ENCODE data around the gene RUFY3. TPM values are rescaled to one million over a fixed set of nuclear protein-coding genes. Genes with fewer than 3 reads are reported as not detected.
A peak's percentile ranks its signal among the peaks of the same experiment; 100 is the strongest.

Gene RUFY3
- total RNA-seq, 1 experiment from 2014 or later: 29.6 TPM

DNA sequence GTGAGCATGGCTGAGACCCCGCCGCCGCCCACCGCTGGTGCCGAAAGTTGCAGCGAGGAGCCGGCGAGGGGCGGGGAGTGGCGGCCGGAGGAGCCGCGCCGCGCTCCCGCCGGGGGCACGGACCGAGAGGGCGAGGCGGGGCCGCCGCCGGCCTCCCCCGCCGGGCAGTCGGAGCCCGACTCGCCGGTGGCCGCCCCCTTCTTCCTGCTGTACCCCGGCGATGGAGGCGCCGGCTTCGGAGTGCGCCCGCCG lies 16.9 kb upstream of the RUFY3 start:
- no peaks in the 10 kb centered on the region for H3K27me3 ChIP-seq (ENCODE audit: control insufficient read depth, insufficient read depth, low read length)
- ChIA-PET CTCF (interaction anchor here (0.6 to 0.7 kb wide), 2 partner anchors 25 to 49 kb away, joined by 3 to 5 read pairs; no protein-coding TSS in a partner anchor), POLR2A (interaction anchor here (0.9 kb wide), 1 partner anchor 13 kb away, joined by 4 read pairs; no protein-coding TSS in a partner anchor)
- no peak overlapping the region for H3K27ac ChIP-seq (ENCODE audit: low read length)
- DNase-seq (ENCODE audit: low read depth, low spot score) (no peak), ATAC-seq (peak; percentile 52)
- peak overlapping the region; percentile 67 to 82 for H3K4me3 ChIP-seq (ENCODE audit: low read depth in 2 of 2, low read length in 2 of 2)
- TF ChIP-seq, protein P1, sequence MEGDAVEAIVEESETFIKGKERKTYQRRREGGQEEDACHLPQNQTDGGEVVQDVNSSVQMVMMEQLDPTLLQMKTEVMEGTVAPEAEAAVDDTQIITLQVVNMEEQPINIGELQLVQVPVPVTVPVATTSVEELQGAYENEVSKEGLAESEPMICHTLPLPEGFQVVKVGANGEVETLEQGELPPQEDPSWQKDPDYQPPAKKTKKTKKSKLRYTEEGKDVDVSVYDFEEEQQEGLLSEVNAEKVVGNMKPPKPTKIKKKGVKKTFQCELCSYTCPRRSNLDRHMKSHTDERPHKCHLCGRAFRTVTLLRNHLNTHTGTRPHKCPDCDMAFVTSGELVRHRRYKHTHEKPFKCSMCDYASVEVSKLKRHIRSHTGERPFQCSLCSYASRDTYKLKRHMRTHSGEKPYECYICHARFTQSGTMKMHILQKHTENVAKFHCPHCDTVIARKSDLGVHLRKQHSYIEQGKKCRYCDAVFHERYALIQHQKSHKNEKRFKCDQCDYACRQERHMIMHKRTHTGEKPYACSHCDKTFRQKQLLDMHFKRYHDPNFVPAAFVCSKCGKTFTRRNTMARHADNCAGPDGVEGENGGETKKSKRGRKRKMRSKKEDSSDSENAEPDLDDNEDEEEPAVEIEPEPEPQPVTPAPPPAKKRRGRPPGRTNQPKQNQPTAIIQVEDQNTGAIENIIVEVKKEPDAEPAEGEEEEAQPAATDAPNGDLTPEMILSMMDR (IDR thresholded peaks at IDR 0.05): no peak
- TF ChIP-seq TCF7L2 (IDR thresholded peaks at IDR 0.05; ENCODE audit: low read depth, low read length): no peak
- 0 out of 2 replicates have a peak, but pooled peaks have one; percentile 14 for TF ChIP-seq SIN3A (IDR thresholded peaks at IDR 0.05; ENCODE audit: borderline replicate concordance, insufficient read depth, low read depth, low read length)
- TF ChIP-seq, protein P2, sequence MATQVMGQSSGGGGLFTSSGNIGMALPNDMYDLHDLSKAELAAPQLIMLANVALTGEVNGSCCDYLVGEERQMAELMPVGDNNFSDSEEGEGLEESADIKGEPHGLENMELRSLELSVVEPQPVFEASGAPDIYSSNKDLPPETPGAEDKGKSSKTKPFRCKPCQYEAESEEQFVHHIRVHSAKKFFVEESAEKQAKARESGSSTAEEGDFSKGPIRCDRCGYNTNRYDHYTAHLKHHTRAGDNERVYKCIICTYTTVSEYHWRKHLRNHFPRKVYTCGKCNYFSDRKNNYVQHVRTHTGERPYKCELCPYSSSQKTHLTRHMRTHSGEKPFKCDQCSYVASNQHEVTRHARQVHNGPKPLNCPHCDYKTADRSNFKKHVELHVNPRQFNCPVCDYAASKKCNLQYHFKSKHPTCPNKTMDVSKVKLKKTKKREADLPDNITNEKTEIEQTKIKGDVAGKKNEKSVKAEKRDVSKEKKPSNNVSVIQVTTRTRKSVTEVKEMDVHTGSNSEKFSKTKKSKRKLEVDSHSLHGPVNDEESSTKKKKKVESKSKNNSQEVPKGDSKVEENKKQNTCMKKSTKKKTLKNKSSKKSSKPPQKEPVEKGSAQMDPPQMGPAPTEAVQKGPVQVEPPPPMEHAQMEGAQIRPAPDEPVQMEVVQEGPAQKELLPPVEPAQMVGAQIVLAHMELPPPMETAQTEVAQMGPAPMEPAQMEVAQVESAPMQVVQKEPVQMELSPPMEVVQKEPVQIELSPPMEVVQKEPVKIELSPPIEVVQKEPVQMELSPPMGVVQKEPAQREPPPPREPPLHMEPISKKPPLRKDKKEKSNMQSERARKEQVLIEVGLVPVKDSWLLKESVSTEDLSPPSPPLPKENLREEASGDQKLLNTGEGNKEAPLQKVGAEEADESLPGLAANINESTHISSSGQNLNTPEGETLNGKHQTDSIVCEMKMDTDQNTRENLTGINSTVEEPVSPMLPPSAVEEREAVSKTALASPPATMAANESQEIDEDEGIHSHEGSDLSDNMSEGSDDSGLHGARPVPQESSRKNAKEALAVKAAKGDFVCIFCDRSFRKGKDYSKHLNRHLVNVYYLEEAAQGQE (IDR thresholded peaks at IDR 0.05; ENCODE audit: insufficient read depth in 1 of 2, low read depth in 2 of 2, low read length in 1 of 2): no peak
- TF ChIP-seq POLR2AphosphoS5 (IDR thresholded peaks at IDR 0.05; ENCODE audit: low read depth, low read length): no peak
- no peaks in the 10 kb centered on the region for H3K9me3 ChIP-seq (ENCODE audit: control insufficient read depth, insufficient read depth, low read depth, low read length)
- in situ Hi-C loops (cut with HindIII; ENCODE audit: low pct_unique_long_range_greater_than_20kb, low sequenced_read_pairs): no loop called here
- no peaks in the 10 kb centered on the region for H3K36me3 ChIP-seq (ENCODE audit: control insufficient read depth, insufficient read depth, low read length)
- peaks cover 20% of the 10 kb centered on the region for H3K4me1 ChIP-seq (ENCODE audit: control insufficient read depth, insufficient read depth, low read length)
- BruUV-seq (replicated peaks): no TSS peak
- intact Hi-C loops (cut with micrococcal nuclease; ENCODE audit: unreplicated experiment): loop anchor here (2.0 kb wide), 1 partner anchor 16 kb away; the partner anchor contains the start of gene UTP3

DNA sequence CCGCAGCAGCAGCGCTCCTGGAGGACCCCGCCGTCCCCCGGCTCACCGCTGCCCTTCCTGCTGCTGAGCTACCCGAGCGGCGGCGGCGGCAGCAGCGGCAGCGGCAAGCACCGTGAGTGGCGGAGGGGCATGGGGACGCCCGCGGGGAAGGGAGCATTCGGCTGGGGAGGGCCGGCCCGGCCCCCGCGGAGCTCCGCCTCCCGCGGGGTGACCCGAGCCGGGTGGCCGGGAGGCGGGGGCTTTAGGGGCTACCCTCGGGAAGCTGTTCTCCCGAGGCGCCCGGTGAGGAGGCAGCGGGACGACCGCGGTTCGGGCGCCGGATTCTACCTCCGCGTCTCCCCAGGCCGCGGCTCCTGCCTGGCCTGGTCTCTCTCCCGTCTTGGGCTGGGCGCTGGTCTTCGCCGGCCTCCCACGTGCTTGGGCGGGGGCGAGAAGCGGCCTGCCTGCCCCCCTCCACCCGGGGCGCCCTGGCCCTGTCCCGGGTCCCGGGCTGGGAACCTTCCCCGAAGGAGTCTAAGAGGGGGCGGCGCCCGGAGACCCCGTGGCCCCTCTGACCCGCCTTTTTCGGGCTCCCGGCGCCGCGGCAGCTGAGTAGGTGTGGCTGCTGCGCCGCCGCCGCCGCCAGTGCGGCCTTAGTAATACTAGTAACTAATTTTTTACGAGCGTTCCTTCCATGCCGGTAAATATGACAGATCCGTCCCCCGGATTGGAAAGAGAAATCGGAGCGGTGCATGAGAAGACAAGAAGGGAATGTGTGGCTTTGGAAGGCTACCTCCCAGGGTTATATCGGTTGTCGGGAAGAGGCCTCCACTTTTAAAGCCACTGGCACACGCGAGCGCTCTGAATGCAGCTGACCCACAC lies 16.4 kb upstream of the RUFY3 start:
- H3K27ac ChIP-seq (ENCODE audit: low read length): peak overlapping the region; percentile 87
- in situ Hi-C loops (cut with HindIII; ENCODE audit: low pct_unique_long_range_greater_than_20kb, low sequenced_read_pairs): no loop called here
- BruUV-seq (replicated peaks): no TSS peak
- no peaks in the 10 kb centered on the region for H3K36me3 ChIP-seq (ENCODE audit: control insufficient read depth, insufficient read depth, low read length)
- DNase-seq (ENCODE audit: low read depth, low spot score) (no peak), ATAC-seq (peak; percentile 85)
- POLR2A ChIA-PET: interaction anchor here (0.6 to 0.9 kb wide), 2 partner anchors 14 to 134 kb away, joined by 4 to 12 read pairs; no protein-coding TSS in a partner anchor
- no peaks in the 10 kb centered on the region for H3K27me3 ChIP-seq (ENCODE audit: control insufficient read depth, insufficient read depth, low read length)
- H3K9me3 ChIP-seq (ENCODE audit: control insufficient read depth, insufficient read depth, low read depth, low read length): no peaks in the 10 kb centered on the region
- intact Hi-C loops (cut with micrococcal nuclease; ENCODE audit: unreplicated experiment): loop anchor here (2.0 kb wide), 1 partner anchor 17 kb away; the partner anchor contains the start of gene UTP3
- CTCF ChIA-PET: interaction anchor here (0.6 to 0.7 kb wide), 2 partner anchors 26 to 49 kb away, joined by 3 to 5 read pairs; no protein-coding TSS in a partner anchor
- peak overlapping the region; percentile 67 to 82 for H3K4me3 ChIP-seq (ENCODE audit: low read depth in 2 of 2, low read length in 2 of 2)
- H3K4me1 ChIP-seq (ENCODE audit: control insufficient read depth, insufficient read depth, low read length): peaks cover 22% of the 10 kb centered on the region
- TF ChIP-seq SIN3A (IDR thresholded peaks at IDR 0.05; ENCODE audit: borderline replicate concordance, insufficient read depth, low read depth, low read length): 0 out of 2 replicates have a peak, but pooled peaks have one; percentile 36
- TF ChIP-seq POLR2AphosphoS5 (IDR thresholded peaks at IDR 0.05; ENCODE audit: low read depth, low read length): peak; percentile 61
- TF ChIP-seq, protein P2 (IDR thresholded peaks at IDR 0.05; ENCODE audit: insufficient read depth in 1 of 2, low read depth in 2 of 2, low read length in 1 of 2): no peak
- TF ChIP-seq, protein P1 (IDR thresholded peaks at IDR 0.05): no peak; the same call in 1 of the 2 replicates
- TF ChIP-seq TCF7L2 (IDR thresholded peaks at IDR 0.05; ENCODE audit: low read depth, low read length): no peak

All from Panc1 (cell line).